ENCODE measurements around the gene IGSF6. TPM values are rescaled to one million over a fixed set of nuclear protein-coding genes. Genes with fewer than 3 reads are reported as not detected.
A peak's percentile ranks its signal among the peaks of the same experiment; 100 is the strongest.

Gene IGSF6
- total and polyA plus RNA-seq, 2 experiments from 2014 or later: 0.13 TPM; not detected in 1

GRCh38 chr16:21645261-21645721, 7.1 kb downstream of the IGSF6 start:
- peak in 1 of 2 donors; percentile 48 for DNase-seq (ENCODE audit: low read depth in 1 of 2, low spot score in 1 of 2)
- Histone ChIP-seq H3K36me3 (no peaks in the 10 kb centered on the region), H3K4me3 (no peak overlapping the region), H3K27ac (no peak overlapping the region), H3K27me3 (no peaks in the 10 kb centered on the region), H3K9me3 (ENCODE audit: low read depth) (no peaks in the 10 kb centered on the region), H3K4me1 (ENCODE audit: low read depth) (no peaks in the 10 kb centered on the region)
- TF ChIP-seq CTCF (IDR thresholded peaks at IDR 0.05; ENCODE audit: low read depth, low read length): no peak

GRCh38 chr16:21644674-21645073, 7.7 kb downstream of the IGSF6 start:
- Histone ChIP-seq H3K4me1 (ENCODE audit: low read depth) (no peaks in the 10 kb centered on the region), H3K36me3 (no peaks in the 10 kb centered on the region), H3K9me3 (ENCODE audit: low read depth) (no peaks in the 10 kb centered on the region), H3K27me3 (no peaks in the 10 kb centered on the region), H3K4me3 (no peak overlapping the region), H3K27ac (no peak overlapping the region)
- no peak for TF ChIP-seq CTCF (IDR thresholded peaks at IDR 0.05; ENCODE audit: low read depth, low read length)
- DNase-seq (ENCODE audit: low read depth in 1 of 2, low spot score in 1 of 2): no peak

- Histone ChIP-seq H3K4me3 (no peak overlapping the region), H3K9me3 (ENCODE audit: low read depth) (no peaks in the 10 kb centered on the region), H3K4me1 (ENCODE audit: low read depth) (no peaks in the 10 kb centered on the region), H3K36me3 (no peaks in the 10 kb centered on the region), H3K27ac (no peak overlapping the region), H3K27me3 (no peaks in the 10 kb centered on the region)
- TF ChIP-seq CTCF (IDR thresholded peaks at IDR 0.05; ENCODE audit: low read depth, low read length): no peak
- DNase-seq (ENCODE audit: low read depth in 1 of 2, low spot score in 1 of 2): no peak
Measured at GRCh38 chr16:21643785-21644184, 8.6 kb downstream of the IGSF6 start.

- Histone ChIP-seq H3K36me3 (no peaks in the 10 kb centered on the region), H3K9me3 (ENCODE audit: low read depth) (no peaks in the 10 kb centered on the region), H3K27ac (no peak overlapping the region), H3K27me3 (no peaks in the 10 kb centered on the region), H3K4me3 (no peak overlapping the region), H3K4me1 (ENCODE audit: low read depth) (no peaks in the 10 kb centered on the region)
- DNase-seq (ENCODE audit: low read depth in 1 of 2, low spot score in 1 of 2): peak in 1 of 2 donors; percentile 25
- no peak for TF ChIP-seq CTCF (IDR thresholded peaks at IDR 0.05; ENCODE audit: low read depth, low read length)
Measured at GRCh38 chr16:21642861-21643260, 9.5 kb downstream of the IGSF6 start.

- no peaks in the 10 kb centered on the region for H3K9me3 ChIP-seq (ENCODE audit: low read depth)
- no peak overlapping the region for H3K4me3 ChIP-seq
- no peak overlapping the region for H3K27ac ChIP-seq
- no peaks in the 10 kb centered on the region for H3K36me3 ChIP-seq
- no peaks in the 10 kb centered on the region for H3K4me1 ChIP-seq (ENCODE audit: low read depth)
- no peak for DNase-seq (ENCODE audit: low read depth in 1 of 2, low spot score in 1 of 2)
- H3K27me3 ChIP-seq: no peaks in the 10 kb centered on the region
- no peak for TF ChIP-seq CTCF (IDR thresholded peaks at IDR 0.05; ENCODE audit: low read depth, low read length)
Measured at GRCh38 chr16:21641916-21642315, 10.5 kb downstream of the IGSF6 start.

- Histone ChIP-seq H3K4me3 (no peak overlapping the region), H3K27ac (no peak overlapping the region), H3K9me3 (ENCODE audit: low read depth) (no peaks in the 10 kb centered on the region), H3K4me1 (ENCODE audit: low read depth) (no peaks in the 10 kb centered on the region), H3K27me3 (no peaks in the 10 kb centered on the region), H3K36me3 (no peaks in the 10 kb centered on the region)
- no peak for DNase-seq (ENCODE audit: low read depth in 1 of 2, low spot score in 1 of 2)
- no peak for TF ChIP-seq CTCF (IDR thresholded peaks at IDR 0.05; ENCODE audit: low read depth, low read length)
Measured at GRCh38 chr16:21639493-21639892, 12.9 kb downstream of the IGSF6 start.
